Type B pancreatic cell (in vitro differentiated cells): Measurements from ENCODE around the gene NAV3. TPM values are rescaled to one million over a fixed set of nuclear protein-coding genes. Genes with fewer than 3 reads are reported as not detected.

Experiments
- DNase-seq: peaks from one replicate; pipeline ENCODE4 v3.0.0; 2021; ENCODE audit warnings: mixed read lengths; ENCODE audit not compliant: unreplicated experiment; ENCODE audit errors: extremely low spot score
- H3K27ac Mint-ChIP-seq: 2 replicates; pipeline ENCODE4 v1.8.0; 2021; ENCODE audit warnings: mild to moderate bottlenecking, mixed read lengths
- H3K27me3 Mint-ChIP-seq: 2 replicates; pipeline ENCODE4 v1.8.0; 2021; ENCODE audit warnings: mixed read lengths
- H3K36me3 Mint-ChIP-seq: 2 replicates; pipeline ENCODE4 v1.8.0; 2021; ENCODE audit warnings: mixed read lengths
- H3K4me1 Mint-ChIP-seq: one replicate; pipeline ENCODE4 v1.8.0; 2021; ENCODE audit warnings: mixed read lengths; ENCODE audit not compliant: unreplicated experiment
- H3K4me3 Mint-ChIP-seq: 2 replicates; pipeline ENCODE4 v1.8.0; 2021; ENCODE audit warnings: mild to moderate bottlenecking, mixed read lengths
- H3K9me3 Mint-ChIP-seq: 2 replicates; pipeline ENCODE4 v1.8.0; 2021; ENCODE audit warnings: mixed read lengths
- CTCF ChIP-seq: fragments of 200-600 bp; sonication (generic); conservative IDR thresholded peaks from 2 replicates; pipeline ENCODE4 v1.5.0; 2021; ENCODE audit warnings: antibody characterized with exemption, mild to moderate bottlenecking
- total RNA-seq: library from RNA; stranded (reverse); gene quantifications from 2 replicates; pipeline ENCODE4 v1.2.1, GENCODE V29; 2021; ENCODE audit warnings: low replicate concordance

NAV3 gene
- total RNA-seq, 1 donor from 2014 or later = 24.9 TPM

DNA sequence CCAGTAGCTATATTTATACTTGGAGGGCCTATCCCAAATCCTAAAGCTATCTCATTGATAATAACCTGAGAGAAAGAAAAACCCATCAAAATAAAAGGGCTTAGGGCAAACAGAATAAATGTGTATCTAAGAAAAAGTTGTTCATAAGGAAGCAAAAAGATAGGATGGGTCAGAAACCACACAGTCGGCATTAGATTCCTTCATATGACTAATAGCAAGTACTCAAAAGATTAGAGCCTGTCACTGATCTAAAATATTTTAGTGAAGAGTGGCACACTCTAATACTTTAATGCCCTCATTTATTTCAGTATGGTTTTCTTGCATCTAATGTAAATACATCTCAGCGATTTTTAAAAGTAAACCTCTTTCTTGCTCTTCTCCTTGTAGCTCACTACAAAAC is 17.1 kb upstream of the NAV3 start:
- H3K4me3 Mint-ChIP-seq = no peak overlapping the region
- no peak overlapping the region for H3K27ac Mint-ChIP-seq
- H3K9me3 Mint-ChIP-seq = no peaks in the 10 kb centered on the region
- H3K36me3 Mint-ChIP-seq = no peaks in the 10 kb centered on the region
- no peak for TF ChIP-seq CTCF
- no peaks in the 10 kb centered on the region for H3K27me3 Mint-ChIP-seq
- no peak for DNase-seq
- peaks cover 22% of the 10 kb centered on the region for H3K4me1 Mint-ChIP-seq

GRCh38 chr12:77814386-77814785 is 16.3 kb upstream of the NAV3 start:
- Mint-ChIP-seq H3K4me3 (no peak overlapping the region), H3K36me3 (no peaks in the 10 kb centered on the region), H3K9me3 (no peaks in the 10 kb centered on the region), H3K27ac (no peak overlapping the region), H3K27me3 (no peaks in the 10 kb centered on the region), H3K4me1 (peaks cover 23% of the 10 kb centered on the region)
- no peak for TF ChIP-seq CTCF
- DNase-seq = no peak

DNA sequence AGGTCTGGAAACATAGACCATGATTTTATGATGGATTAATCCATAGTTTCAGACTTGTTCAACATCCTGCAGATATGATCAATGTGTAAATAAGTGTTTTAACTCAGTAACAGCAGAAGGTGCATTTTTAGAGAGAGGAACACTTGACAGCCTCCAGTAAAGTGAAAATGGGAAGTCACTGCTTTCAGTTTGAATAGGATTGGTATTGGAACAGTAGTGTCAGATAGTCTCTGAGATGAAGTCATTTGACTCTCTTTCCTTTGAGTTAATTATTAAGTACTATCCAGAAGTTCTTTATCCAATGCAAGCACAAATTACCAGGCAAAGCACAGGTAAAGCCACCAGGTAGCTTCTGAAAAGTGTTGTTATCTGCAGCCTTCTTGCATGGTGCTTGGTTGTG is 14.5 kb upstream of the NAV3 start:
- Mint-ChIP-seq H3K27ac (no peak overlapping the region), H3K9me3 (no peaks in the 10 kb centered on the region), H3K36me3 (no peaks in the 10 kb centered on the region), H3K4me3 (no peak overlapping the region), H3K27me3 (no peaks in the 10 kb centered on the region), H3K4me1 (peaks cover 23% of the 10 kb centered on the region)
- no peak for TF ChIP-seq CTCF
- no peak for DNase-seq

GRCh38 chr12:77817276-77817675 is 13.4 kb upstream of the NAV3 start:
- no peak overlapping the region for H3K27ac Mint-ChIP-seq
- H3K36me3 Mint-ChIP-seq = no peaks in the 10 kb centered on the region
- H3K9me3 Mint-ChIP-seq = no peaks in the 10 kb centered on the region
- no peaks in the 10 kb centered on the region for H3K27me3 Mint-ChIP-seq
- no peak for TF ChIP-seq CTCF
- DNase-seq = no peak
- H3K4me3 Mint-ChIP-seq = no peak overlapping the region
- H3K4me1 Mint-ChIP-seq = peaks cover 29% of the 10 kb centered on the region

GRCh38 chr12:77818351-77818750 is 12.3 kb upstream of the NAV3 start:
- Mint-ChIP-seq H3K36me3 (no peaks in the 10 kb centered on the region), H3K9me3 (no peaks in the 10 kb centered on the region), H3K27me3 (no peaks in the 10 kb centered on the region), H3K27ac (no peak overlapping the region), H3K4me1 (peaks cover 34% of the 10 kb centered on the region), H3K4me3 (no peak overlapping the region)
- TF ChIP-seq CTCF = no peak
- no peak for DNase-seq

DNA sequence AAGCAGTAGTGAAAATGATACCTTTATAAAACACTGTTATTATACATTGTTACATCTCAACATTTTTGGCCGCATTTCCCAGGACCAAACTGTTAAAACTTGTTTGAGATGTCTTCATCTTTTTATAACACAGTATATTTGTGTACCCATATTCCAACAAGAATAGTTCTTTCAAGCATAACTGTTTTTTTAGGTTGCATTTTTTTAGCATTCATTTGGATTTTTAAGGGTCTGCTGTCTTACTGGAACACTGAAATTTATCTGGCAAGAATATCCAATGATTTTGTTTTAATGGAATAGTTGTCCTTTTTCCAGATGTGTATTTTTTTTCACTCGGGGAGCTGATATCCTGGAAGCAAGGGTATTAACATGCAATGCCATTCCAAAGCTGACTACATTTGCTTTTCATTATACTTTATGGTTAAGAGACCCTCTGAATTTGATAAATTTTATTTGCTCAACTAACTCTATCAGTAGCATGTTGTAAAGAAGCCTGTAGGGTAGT is 8.9 kb upstream of the NAV3 start:
- no peaks in the 10 kb centered on the region for H3K36me3 Mint-ChIP-seq
- peaks cover 20% of the 10 kb centered on the region for H3K4me1 Mint-ChIP-seq
- DNase-seq = no peak
- no peak overlapping the region for H3K4me3 Mint-ChIP-seq
- no peak for TF ChIP-seq CTCF
- no peak overlapping the region for H3K27ac Mint-ChIP-seq
- no peaks in the 10 kb centered on the region for H3K27me3 Mint-ChIP-seq
- peaks cover 4% of the 10 kb centered on the region for H3K9me3 Mint-ChIP-seq
